ENCODE measurements around the gene CALM1. TPM values are rescaled to one million over a fixed set of nuclear protein-coding genes. Genes with fewer than 3 reads are reported as not detected.

The CALM1 gene
- 521 and 660 TPM in 2 replicates for total RNA-seq

GRCh38 chr14:90396341-90397339, at the start of gene CALM1:
TSS of gene CALM1 (plus strand) at chr14:90397029. CDS start at chr14:90397231, 202 bp downstream.

Other genes starting within 250 kb of the CALM1 start
- 183 and 375 TPM in 2 replicates for gene PSMC1, start 140.5 kb upstream of the CALM1 start, total RNA-seq
- gene NRDE2, start 65.1 kb upstream of the CALM1 start, total RNA-seq, result 8.7 and 9.4 TPM in 2 replicates